Measurements from ENCODE around the gene MYOF.
"Not testable (repeated sequence)": the region's sequence is repeated elsewhere in the genome, so short reads cannot be mapped to it uniquely, and the experiment has no call there.

MYOF gene

DNA sequence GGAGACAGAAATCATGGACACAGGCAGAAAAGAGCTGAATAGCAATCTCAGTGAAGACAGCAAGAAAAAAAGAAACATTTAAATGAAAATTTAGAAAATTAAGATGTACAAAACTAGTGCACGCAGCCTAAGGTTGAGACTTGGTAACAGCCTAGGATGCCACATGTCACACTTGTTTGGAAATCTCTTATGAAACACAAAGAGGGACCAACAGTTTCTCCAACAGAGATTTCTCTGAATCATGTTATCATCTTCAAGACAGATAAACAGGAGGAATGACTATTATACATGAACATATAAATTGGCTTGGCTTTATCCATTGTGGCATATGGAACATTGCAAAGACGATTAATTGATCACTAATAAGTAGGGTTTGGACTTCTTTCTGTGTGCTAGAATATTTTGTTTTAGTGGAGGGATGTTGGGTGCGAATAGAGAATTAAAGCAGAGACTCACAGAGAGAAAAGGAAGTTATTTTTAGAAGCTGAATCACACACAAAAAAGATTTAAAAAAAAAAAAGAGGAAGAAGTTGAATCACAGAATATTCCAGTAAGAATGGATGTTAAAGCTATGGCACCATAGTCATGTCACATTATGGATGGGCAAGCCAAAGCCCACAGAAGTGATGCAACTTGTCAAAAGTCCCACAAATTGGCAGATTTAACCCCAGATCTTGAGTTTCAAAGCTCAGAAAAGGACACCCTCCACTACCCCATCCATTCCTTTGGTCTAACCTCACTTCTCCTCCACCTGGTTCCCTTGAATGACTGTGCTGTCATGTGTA, 91.6 kb downstream of the MYOF start:
- no peak for DNase-seq (ENCODE audit: low read depth)

DNA sequence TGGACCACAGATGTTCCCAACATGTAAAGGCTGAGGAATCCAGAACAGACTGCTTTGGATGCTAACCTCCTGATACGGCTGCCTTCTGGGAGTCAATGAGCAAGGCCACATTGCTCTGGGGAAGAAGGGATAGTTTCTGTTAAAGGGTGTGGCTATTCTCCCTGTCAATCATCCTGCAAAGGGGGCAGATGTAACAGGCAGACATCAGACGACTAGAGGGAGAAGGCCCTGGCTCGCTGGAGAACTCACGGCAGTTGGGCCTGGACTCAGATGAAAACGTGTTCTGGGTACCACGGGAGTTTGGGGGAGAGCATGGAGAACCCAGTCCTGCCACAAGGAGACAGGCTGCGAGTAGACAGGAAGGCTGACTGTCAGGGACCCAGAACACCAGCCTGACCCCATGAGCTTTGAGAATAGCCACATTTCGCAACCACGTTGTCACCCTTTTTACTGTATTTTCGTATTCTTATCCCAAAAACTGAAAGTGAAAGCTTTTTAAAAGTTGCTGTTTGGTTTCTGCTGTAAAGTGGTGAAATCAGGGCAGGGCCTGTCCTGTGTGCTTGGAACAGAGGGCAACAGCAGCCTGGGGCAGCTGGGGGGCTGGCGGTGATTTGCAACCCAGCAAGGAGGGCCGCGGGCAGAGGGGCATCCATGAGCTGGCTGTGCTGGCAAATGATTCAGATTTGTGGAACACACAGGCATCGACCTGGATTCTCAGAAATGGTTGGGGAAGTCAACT, 95.3 kb downstream of the MYOF start:
- no peak for DNase-seq (ENCODE audit: low read depth)

DNA sequence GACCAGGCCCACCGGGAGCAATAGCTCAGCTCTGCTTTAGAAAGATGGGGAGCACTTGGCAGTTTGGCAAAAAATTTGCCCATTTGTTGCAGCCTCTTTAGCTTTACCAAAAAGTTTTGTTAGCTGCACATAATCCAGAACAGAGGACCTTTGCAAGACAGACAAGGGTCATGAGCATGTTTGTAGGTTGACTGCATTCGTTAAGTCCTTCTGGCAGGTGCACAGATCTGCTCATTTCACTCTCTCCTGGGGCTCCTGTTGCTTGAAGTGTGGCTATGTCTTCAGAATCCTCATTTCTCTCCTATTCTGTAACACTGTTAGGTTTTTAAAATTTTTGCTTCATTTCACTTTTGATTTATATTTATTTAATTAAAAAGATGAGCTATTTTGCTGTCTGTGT, 96.8 kb downstream of the MYOF start:
- no peak for DNase-seq (ENCODE audit: low read depth)

DNA sequence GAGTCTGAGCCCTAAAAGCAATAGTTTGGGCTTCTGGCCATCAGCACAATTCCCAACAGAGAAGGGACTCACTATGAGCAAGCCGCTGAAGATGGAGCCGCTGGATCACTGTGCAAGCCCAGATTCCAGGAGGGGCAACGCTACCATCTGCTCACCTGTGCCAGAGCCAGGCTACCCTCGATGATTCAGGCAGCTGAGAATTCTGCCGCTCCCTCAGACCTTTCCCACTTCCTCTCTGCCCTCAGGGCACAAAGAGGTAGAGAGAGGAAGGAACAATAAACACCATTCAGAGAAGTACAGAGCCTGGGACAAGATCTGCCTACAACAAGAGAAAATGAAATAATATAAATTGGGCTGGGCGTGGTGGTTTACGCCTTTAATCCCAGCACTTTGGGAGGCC, 98.1 kb downstream of the MYOF start:
- DNase-seq (ENCODE audit: low read depth): no peak

DNA sequence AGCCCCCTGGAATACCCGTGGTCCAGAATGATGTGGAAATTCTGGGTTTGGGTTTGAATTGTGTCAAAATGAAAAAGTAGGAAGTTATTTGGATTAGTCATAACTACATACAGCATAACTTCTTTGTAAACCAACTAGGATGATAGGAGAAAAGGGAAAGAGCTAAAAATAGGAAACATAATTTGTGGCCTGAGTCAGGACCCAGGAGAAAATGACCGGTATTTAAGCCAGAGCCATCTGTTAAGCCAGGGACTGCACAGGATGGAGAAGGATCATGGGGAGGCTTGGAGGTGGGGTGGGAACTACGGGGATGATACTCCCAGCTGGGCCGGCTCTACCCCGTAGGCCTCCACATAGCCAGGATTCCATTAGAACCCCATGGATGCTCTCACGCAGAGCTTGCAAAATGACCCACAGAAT, 98.6 kb downstream of the MYOF start:
- no peak for DNase-seq (ENCODE audit: low read depth)

DNA sequence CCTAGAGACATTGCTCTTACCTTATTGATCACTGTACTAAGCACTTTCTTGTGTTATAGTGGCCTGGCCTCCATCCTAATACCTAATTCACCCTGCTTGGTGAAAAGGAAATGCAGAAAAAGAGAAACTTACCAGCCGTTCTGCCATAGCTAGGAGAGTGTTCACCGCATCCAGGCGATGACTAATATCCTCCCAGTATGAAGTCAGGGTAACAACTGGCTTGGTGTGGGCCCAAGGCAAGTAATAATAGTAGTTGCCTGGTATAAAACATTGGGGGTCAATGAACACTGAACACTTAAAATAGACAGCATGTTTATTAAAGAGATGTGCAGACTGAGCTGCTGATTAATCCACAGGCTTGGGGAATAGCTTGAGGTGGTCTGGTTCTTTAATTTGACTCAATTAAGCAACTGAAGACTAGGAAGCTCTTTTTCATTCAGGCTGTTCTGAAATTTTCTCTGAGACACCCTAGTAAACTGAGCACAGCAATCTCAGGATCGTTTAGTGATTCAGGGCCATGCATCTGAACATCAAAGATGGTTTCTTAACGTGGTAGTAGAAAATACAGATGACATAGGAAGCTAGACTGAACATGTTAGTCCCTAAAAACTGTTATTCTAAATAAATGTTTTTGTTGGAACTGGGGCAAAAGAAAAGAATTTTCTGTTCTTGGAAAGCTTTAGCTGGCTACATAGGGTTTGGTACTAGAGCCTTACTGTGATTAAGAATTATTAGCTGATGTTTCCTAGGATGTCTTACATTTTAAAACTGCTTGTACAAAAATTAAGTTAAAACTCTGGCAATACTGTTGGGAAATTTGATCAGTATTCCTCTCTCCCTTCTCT, 102.2 kb downstream of the MYOF start:
- no peak for DNase-seq (ENCODE audit: low read depth)

DNA sequence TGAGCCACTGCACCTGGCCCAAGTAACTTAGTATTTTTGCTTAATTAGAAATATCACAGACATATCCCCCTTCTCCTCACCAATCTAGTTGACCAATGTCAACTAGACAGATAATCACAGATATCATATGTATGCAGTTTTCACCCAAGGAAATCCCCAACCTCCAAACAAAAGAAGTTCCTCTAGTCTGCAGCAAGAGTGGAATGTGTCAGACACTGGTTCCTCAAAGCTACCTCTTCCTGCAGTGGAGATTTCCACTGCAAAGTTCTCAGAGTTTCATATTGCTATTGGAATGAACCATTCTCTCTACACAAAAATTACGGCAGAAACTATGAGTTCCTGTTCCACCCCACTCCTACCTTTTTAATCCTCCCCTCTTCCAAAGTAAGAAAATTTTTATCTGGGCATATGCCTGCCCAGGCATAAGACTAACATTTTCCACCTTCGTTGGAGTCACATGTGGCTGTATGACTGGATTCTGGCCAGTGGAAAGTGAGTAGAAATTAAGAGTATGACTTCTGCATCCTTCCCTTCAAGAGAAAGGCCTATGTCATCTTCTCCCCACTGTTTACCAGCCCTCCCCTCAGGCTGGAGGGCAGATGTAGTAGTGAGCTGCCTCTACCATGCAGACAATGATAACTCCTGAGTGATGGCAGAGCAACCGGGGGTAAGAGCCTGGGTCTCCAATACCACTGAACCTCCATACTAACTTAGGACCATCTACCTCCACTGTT, 103.0 kb downstream of the MYOF start:
- DNase-seq (ENCODE audit: low read depth): no peak

DNA sequence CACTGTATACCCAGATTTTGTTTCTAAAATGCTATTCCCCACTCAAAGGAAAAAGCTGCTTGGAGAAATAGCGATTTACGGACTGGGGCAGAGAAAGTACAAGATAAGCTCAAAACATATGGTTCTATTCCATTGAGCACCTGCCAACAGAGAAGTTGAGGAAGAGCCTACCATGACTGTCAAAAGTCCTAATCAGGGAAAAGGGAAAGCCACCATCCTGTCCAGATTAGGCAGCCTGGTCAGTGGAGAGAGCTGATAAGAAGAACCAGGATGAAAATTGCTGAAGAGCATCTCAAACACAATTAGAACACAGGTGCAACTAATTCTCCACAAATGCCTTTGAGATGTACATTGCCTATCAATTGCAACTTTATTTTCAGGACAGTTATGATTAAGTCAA, 104.1 kb downstream of the MYOF start:
- DNase-seq (ENCODE audit: low read depth): no peak

DNA sequence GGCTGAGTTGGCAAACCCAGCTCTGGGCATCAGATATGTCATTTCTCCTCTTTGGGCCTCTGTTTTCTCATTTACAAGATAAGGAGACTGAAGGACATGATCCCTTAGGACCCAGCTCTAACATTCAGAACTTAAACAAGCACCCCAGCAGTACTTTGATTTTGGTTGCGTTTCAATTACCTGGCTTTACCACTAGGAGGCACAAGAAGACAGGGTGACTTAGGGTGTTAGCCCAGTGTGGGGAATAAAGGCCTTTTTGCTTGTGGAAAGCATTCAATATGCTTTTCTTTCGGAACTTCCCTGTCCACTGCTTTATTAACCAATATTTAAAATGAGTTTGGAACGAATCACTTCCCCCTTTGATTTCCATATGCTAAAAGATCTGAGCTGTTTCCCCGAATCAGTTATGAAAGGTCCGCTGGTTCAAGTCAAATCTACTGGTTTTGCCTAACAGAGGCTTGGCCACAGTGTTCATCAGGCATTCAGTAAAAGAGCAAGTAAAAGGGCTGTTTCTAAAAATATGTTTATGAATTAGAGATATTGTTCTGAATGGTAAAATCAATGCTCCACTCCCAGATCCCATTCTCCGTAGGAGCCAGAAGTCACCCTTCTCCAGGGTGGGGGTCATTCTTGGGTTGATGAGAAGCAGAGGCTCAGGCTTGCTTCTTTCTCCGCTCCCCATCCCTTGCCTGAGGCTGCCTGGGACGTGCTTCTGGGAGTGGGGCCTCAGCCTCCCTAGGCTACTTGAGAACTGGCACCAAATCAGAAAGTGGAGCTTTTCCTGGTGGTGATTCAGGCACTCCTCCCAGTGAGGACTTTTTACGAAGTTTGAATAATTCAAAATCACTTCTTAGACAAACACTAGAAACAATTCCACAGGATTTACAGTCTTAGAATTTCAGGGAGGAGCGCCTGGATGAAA, 105.5 kb downstream of the MYOF start:
- peak; percentile 68 for DNase-seq (ENCODE audit: low read depth)

DNA sequence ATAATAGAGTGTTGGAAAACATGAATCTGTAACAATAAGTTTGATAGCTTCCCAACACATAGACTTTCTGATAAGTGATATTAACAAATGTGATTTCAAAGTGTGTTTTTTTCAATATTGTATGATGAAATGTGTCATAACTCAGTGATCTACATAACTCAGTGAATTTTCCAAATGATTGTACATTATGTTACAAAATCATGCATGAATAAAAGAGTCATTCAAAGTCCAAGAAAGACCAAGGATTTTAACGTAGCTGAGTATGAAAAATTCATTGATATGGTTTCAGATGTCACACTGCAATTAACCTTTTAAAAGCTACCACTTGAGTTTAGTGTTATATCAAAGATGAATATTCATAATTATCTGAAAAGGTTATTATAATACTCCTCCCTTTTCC, 111.2 kb downstream of the MYOF start:
- DNase-seq (ENCODE audit: low read depth): no peak

DNA sequence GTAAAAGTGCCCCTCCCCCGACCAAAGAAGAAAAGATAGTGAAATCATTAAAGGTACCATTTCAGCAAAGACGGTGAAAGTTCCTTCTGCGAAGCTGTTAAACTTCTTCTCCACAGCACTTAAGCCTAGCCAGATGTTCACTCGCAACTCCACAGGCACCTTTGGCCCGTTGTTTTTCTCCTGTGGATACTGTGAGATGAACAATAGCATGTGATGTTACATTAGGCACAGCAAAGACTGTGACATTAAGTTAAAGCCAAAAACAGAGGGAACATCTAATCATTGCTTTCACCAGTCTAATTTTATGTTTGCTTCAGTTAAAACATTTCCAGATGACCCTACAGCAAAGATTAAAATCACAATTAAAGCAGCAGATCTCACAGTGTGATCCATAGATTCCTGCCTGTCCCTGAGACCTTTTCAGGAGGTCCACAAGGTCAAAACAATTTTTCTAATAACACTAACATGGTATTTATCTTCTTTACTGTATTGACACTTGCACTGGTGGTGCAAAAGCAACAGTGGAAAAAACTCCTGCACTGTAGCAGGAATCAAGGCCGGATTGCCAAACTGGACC, 112.5 kb downstream of the MYOF start:
- no peak for DNase-seq (ENCODE audit: low read depth)

DNA sequence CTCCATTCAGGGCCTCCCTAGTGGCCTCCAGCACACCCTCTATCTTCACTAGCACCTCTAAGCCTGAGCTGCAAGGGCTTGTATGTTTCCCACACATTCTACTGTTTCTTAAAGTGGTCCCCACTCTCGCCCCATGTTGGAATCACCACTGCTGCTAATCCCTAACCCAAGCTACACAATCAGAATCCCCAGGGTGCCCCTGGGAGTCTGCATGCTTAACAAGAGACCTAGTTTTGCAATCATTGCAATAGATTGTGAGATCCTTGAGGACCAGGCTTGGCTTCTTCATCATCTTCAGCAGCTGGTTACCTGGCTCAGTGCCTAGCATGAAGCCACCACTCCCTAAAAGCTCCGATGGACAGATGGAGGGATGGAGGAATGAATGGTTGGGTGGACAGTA, 113.9 kb downstream of the MYOF start:
- no peak for DNase-seq (ENCODE audit: low read depth)

DNA sequence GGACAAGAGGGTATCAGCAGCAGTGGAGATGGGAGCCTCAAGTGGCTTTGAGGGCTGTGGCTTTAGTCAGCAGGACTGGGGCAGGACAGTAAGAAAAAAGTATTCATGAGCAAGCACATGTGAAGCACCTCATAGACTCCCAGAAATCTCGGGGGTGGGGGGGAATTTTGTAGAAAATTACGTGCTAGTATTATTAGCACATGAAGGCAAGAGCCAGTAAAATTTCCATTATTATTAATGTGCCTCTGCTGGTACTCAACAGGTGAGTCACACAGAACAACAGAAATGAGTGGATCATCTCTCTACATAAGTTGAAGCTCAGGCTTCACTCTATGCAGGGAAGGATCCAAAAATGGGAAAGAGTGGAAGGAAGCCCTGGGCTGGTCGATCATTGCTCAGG, 114.5 kb downstream of the MYOF start:
- no peak for DNase-seq (ENCODE audit: low read depth)

DNA sequence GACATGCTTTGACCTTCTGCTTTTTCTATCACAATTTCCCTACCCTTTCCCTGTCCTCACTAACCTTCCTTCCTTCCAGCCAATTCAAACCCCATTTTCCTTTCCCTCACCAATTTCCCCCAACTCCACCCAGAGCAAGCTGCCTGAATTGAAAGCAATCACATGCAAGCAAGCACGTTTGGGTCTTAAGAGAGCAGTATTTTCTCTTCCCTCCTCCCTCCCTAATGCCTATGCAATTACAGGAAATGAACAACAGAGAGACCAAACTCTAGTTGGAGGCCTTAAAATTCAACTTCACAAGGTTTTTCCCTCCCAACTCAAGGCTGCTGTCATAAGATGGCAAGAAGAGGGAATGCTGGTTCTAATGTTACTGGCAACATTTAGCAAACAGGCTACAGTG, 117.2 kb downstream of the MYOF start:
- DNase-seq (ENCODE audit: low read depth): no peak

DNA sequence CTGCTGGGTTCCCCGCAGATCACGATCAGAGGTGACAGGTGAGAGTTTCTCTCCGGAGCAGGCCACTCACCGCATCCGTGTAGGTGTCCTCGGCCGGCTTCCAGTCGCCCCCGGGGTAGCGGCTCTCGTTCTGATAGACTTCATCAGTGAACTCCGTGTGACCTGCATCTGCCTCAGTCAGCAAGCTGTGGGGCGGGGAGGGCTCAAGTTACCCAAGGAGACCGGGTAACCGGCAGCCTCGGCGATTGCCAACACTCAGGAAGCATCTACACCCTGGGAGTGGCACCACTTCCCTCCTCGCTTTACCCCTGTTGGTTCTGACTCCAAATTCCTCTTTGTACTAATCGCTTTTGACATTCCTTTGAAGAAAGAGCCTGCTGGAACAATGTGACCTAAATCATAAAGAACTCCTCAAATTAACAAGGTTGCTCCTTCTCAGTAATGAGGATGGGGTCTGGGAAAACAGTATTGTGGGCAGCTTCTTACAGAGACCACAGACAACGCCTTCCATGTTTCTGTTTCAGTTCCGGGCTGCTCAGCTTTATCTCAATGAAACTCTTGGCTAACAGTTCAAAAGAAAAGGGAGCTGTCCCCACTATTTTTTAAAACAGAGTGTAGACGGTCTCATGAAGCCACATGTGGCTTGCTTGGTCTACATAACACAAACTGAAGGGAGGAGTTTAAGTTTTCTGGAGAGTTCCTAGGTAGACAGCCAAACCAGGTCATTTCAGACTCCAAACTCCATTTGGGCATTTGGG, 118.1 kb downstream of the MYOF start:
- DNase-seq (ENCODE audit: low read depth): no peak

DNA sequence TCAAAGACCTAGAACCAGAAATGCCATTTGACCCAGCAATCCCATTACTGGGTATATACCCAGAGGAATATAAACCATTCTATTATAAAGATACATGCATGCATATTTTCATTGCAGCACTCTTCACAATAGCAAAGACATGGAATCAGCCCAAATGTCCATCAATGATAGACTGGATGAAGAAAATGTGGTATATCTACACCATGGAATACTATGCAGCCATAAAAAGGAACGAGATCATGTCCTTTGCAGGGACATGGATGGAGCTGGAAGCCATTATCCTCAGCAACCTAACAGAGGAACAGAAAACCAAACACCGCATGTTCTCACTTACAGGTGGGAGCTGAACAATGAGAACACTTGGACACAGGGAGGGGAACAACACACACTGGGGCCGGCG, 123.7 kb downstream of the MYOF start:
- not testable (repeated sequence) for DNase-seq (ENCODE audit: low read depth)

DNA sequence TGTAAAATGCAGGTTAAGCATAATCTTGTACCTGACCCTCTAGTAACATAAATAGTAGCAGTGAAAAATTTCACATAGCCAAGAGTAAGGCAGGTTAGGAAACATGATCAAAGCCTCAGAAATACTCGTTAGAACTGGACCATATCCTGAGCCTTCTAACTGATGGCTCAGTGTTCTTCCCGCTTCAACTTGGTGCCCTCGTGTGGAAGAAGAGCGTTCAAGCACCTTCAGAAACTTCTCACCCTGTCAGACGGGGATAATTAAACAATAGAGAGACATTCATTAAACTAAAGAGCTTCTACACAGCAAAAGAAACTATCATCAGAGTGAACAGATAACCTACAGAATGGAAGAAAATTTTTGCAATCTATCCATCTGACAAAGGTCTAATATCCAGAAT, 124.5 kb downstream of the MYOF start:
- DNase-seq (ENCODE audit: low read depth): no peak

DNA sequence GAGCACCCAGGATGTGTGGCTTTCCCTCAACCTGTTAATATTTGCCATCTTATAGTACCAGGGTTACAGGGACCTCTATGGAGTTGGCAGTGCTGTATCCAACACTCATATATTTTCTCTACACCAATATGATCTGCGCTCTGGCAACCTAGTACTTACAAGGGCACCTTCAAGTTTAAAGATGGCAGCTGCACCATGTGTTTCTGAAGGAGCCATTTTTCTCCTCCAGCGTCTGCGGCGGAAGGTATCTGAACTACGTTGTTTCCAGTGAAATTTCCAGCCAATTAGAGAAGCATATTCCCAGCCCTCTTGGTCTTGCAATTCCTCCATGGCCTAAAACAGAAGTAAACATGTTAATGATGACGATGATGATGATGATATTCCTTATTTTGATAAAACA, 125.6 kb downstream of the MYOF start:
- no peak for DNase-seq (ENCODE audit: low read depth)

DNA sequence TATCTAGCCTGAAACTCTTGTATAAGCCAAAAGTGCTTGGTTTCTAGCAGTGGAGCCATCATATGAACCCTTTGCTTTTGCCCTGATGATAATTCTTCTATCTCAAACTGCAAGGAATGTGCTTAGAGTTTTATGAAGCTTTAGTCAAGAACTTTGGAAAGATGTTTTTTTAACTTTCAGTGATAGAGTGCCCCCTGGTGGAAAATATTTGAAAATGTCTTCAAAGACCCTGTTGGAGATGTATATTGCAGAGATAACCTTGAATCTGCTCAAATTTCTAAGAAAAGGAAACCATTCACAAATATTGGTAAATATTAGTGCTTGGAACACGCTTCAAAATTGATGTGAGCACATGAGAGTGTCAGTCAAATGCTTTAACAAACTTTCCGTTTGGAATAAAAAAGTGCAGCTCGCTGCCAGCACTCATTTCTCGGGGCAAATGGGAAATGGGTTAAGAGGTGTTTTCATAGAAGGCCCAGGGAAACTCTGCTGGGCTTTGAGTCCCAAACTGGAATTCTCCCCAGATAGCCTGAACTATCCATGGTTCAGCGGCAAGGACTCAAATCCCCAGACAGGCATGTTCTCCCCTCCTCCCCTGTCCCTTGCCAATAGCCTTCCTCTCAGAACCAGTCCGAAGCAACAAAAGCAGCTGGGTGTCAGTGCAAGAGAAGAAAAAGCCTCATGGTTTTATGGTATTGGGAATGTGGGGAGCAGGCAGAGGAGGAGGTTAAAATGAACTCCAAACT, 129.3 kb downstream of the MYOF start:
- no peak for DNase-seq (ENCODE audit: low read depth)

Data from CMK (cell line).